Thyroid gland (tissue), 4 donors: ENCODE results near the gene DES.

ENCODE experiments used
- POLR2A ChIP-seq, 2 donors: fragments of 450-650 bp; IDR thresholded peaks; one replicate each; pipeline ENCODE4 v1.6.1; 2017; ENCODE audit warnings: antibody characterized with exemption in 2 of 2, mild to moderate bottlenecking in 2 of 2, moderate library complexity in 1 of 2
- TF ChIP-seq, protein P1 (sequence below), 6 experiments: fragments of 200-600 bp in 3 of 6; fragments of 450-650 bp in 3 of 6; sonication (generic) in 3 of 6; IDR thresholded peaks; one replicate each; pipeline ENCODE4 v1.5.1; 2016 to 2019; ENCODE audit warnings: antibody characterized with exemption in 6 of 6, mild to moderate bottlenecking in 2 of 6, inconsistent platforms in 1 of 6, moderate library complexity in 1 of 6

DNA sequence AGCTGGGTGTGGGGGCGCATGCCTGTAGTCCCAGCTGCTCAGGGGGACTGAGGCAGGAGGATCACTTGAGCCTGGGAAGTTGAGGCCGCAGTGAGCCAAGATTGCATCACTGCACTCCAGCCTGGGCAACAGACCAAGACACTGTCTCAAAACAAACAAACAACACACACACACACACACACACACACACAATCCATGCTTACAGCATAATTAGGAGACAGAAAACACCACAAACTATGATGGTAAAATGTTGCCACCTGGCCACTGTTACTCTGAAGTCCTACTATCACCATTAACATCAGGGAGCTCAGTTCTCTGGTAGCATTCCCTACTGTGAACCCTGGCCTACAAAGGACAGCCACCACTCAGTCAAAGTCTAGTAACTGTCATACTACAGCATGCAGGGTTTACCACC is 48.7 kb upstream of the DES start:
- TF ChIP-seq, protein P1, sequence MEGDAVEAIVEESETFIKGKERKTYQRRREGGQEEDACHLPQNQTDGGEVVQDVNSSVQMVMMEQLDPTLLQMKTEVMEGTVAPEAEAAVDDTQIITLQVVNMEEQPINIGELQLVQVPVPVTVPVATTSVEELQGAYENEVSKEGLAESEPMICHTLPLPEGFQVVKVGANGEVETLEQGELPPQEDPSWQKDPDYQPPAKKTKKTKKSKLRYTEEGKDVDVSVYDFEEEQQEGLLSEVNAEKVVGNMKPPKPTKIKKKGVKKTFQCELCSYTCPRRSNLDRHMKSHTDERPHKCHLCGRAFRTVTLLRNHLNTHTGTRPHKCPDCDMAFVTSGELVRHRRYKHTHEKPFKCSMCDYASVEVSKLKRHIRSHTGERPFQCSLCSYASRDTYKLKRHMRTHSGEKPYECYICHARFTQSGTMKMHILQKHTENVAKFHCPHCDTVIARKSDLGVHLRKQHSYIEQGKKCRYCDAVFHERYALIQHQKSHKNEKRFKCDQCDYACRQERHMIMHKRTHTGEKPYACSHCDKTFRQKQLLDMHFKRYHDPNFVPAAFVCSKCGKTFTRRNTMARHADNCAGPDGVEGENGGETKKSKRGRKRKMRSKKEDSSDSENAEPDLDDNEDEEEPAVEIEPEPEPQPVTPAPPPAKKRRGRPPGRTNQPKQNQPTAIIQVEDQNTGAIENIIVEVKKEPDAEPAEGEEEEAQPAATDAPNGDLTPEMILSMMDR (IDR thresholded peaks at IDR 0.05) = no peak
- TF ChIP-seq POLR2A (IDR thresholded peaks at IDR 0.05) = no peak
